ENCODE measurements around the gene CUL9.

Gene CUL9

GRCh38 chr6:43271944-43272343 is 89.9 kb downstream of the CUL9 start:
- FAIRE-seq = no peak
- DNase-seq (ENCODE audit: insufficient read length, low spot score) = no peak
- TF ChIP-seq PAX5 (IDR thresholded peaks at IDR 0.05; ENCODE audit: insufficient read depth, low read length, severe bottlenecking) (no peak), POLR2AphosphoS5 (IDR thresholded peaks at IDR 0.05; ENCODE audit: low read depth, low read length) (no peak), TAF1 (IDR thresholded peaks at IDR 0.05; ENCODE audit: low read depth, low read length) (no peak), POLR2A (IDR thresholded peaks at IDR 0.05; ENCODE audit: low read depth, low read length) (no peak), SPI1 (IDR thresholded peaks at IDR 0.05; ENCODE audit: low read depth, low read length) (no peak), POU2F2 (IDR thresholded peaks at IDR 0.05; ENCODE audit: low read depth, low read length) (no peak)

GRCh38 chr6:43273707-43274106 is 91.7 kb downstream of the CUL9 start:
- no peak for DNase-seq (ENCODE audit: insufficient read length, low spot score)
- TF ChIP-seq TAF1 (IDR thresholded peaks at IDR 0.05; ENCODE audit: low read depth, low read length) (no peak), POLR2AphosphoS5 (IDR thresholded peaks at IDR 0.05; ENCODE audit: low read depth, low read length) (no peak)
- FAIRE-seq = no peak
